GM12878 (cell line): ENCODE data around the gene SCARB1. TPM values are rescaled to one million over a fixed set of nuclear protein-coding genes. Genes with fewer than 3 reads are reported as not detected.

Source experiments
- MEF2B ChIP-seq: fragments of 450-650 bp; IDR thresholded peaks from 2 replicates; pipeline ENCODE4 v1.6.1; 2018; ENCODE audit warnings: mild to moderate bottlenecking, moderate library complexity; ENCODE audit not compliant: partially characterized antibody, poor library complexity, severe bottlenecking
- SUPT20H ChIP-seq: IDR thresholded peaks from 2 replicates; pipeline ENCODE4 v1.6.1; 2011; ENCODE audit warnings: low read depth, mild to moderate bottlenecking, low read length, moderate library complexity, borderline replicate concordance; ENCODE audit not compliant: control insufficient read depth
- TCF3 ChIP-seq: IDR thresholded peaks from 2 replicates; pipeline ENCODE4 v1.6.1; 2012; ENCODE audit warnings: low read depth, mild to moderate bottlenecking, low read length, borderline replicate concordance; ENCODE audit not compliant: insufficient read depth
- polyA plus RNA-seq, 11 experiments: library from polyadenylated mRNA; depleted of rRNA in 4 of 11; unstranded in 6 of 11; stranded (reverse) in 5 of 11; fragments of >200 nt; fragmentation: Nextera tagmentation in 4 of 11; fragmentation: Illumina TruSeq in 1 of 11; extraction: Ambion mirVana in 4 of 11; extraction: Trizol in 1 of 11; gene quantifications; 1 replicate in 1 of 11; 2 replicates in 10 of 11; pipeline versions ENCODE4 v1.2.1 to v1.2.3, GENCODE V29; 2011 to 2016; ENCODE audit warnings: inconsistent platforms in 2 of 11, missing spikeins in 2 of 11, low read depth in 1 of 11
- total RNA-seq, 4 experiments: library from RNA; depleted of rRNA in 3 of 4; stranded (reverse); fragments of >200 nt in 3 of 4; fragmentation: Illumina TruSeq in 1 of 4; extraction: Trizol in 1 of 4; gene quantifications; 2 replicates each; pipeline versions ENCODE4 v1.2.1 to v1.2.3, GENCODE V29; 2013 to 2021
- TF ChIP-seq, protein P1 (sequence below): IDR thresholded peaks from 2 replicates; pipeline ENCODE4 v1.6.1; 2012; ENCODE audit warnings: mild to moderate bottlenecking, low read depth, low read length
- TF ChIP-seq, protein P2 (sequence below): IDR thresholded peaks from 2 replicates; pipeline ENCODE4 v1.6.1; 2012; ENCODE audit warnings: low read depth, low read length, improper control_type of control experiment
- TF ChIP-seq, protein P3 (sequence below), 3 experiments: IDR thresholded peaks in 2 of 3; conservative IDR thresholded peaks in 1 of 3; 2 replicates each; pipeline ENCODE4 v1.5.1; 2011; ENCODE audit warnings: low read depth in 3 of 3, low read length in 3 of 3, mild to moderate bottlenecking in 3 of 3, control low read depth in 2 of 3, moderate library complexity in 2 of 3, inconsistent platforms in 1 of 3, mixed read lengths in 1 of 3; ENCODE audit not compliant: control insufficient read depth in 2 of 3, insufficient read depth in 1 of 3; ENCODE audit errors: extremely low read depth in 1 of 3
- TF ChIP-seq, protein P4 (sequence below): fragments of 450-650 bp; IDR thresholded peaks from 2 replicates; pipeline ENCODE4 v1.6.1; 2017; ENCODE audit warnings: mild to moderate bottlenecking, low read depth, inconsistent platforms; ENCODE audit not compliant: poor library complexity, severe bottlenecking
- TF ChIP-seq, protein P5 (sequence below): fragments of 450-650 bp; IDR thresholded peaks from 2 replicates; pipeline ENCODE4 v1.6.1; 2017; ENCODE audit warnings: mild to moderate bottlenecking
- TF ChIP-seq, protein P6 (sequence below): fragments of 450-650 bp; conservative IDR thresholded peaks from 2 replicates; pipeline ENCODE4 v1.6.1; 2017; ENCODE audit warnings: mild to moderate bottlenecking, moderate library complexity
- TF ChIP-seq, protein P7 (sequence below): fragments of 450-650 bp; IDR thresholded peaks from 2 replicates; pipeline ENCODE4 v1.6.1; 2017; ENCODE audit warnings: antibody characterized with exemption, mild to moderate bottlenecking, moderate library complexity

The SCARB1 gene
- total and polyA plus RNA-seq, 10 of the 15 experiments (the other 5 are each of a cell fraction or from before 2014, with no cell fraction given): 0.34 to 104 (median 63.1) TPM

DNA sequence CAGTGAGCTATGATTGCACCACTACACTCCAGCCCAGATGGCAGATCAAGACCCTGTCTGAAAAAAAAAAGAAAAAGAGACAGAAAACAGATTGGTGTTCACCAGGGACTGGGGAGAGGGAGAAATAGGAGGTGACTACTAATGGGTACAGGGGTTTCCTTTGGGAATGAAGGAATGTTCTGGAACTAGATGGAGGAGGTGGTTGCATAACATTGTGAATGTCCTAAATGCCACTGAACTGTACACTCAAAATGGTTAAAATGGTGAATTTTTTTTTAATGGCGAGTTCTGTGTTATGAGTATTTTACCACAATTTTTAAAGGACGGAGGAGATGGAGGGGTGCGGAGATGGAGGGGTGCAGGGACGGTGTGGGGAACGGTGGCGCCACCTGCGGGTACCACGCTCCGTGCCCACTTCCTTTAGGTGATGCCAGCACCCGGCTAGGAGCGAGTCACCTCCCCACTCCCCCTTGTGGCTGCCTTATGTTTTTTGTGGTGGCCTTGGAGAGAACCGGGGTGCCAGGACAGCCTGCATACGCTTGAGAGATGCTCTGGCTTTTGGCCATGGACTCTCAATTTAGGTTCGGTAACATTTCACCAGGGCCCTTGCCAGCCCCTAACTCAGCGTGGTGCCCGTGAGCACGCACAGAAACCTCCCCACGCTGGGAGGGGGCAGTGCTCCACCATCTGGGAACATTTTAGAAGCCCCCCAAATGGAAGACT is 34.7 kb upstream of the SCARB1 start (continued):
- TF ChIP-seq, protein P1, sequence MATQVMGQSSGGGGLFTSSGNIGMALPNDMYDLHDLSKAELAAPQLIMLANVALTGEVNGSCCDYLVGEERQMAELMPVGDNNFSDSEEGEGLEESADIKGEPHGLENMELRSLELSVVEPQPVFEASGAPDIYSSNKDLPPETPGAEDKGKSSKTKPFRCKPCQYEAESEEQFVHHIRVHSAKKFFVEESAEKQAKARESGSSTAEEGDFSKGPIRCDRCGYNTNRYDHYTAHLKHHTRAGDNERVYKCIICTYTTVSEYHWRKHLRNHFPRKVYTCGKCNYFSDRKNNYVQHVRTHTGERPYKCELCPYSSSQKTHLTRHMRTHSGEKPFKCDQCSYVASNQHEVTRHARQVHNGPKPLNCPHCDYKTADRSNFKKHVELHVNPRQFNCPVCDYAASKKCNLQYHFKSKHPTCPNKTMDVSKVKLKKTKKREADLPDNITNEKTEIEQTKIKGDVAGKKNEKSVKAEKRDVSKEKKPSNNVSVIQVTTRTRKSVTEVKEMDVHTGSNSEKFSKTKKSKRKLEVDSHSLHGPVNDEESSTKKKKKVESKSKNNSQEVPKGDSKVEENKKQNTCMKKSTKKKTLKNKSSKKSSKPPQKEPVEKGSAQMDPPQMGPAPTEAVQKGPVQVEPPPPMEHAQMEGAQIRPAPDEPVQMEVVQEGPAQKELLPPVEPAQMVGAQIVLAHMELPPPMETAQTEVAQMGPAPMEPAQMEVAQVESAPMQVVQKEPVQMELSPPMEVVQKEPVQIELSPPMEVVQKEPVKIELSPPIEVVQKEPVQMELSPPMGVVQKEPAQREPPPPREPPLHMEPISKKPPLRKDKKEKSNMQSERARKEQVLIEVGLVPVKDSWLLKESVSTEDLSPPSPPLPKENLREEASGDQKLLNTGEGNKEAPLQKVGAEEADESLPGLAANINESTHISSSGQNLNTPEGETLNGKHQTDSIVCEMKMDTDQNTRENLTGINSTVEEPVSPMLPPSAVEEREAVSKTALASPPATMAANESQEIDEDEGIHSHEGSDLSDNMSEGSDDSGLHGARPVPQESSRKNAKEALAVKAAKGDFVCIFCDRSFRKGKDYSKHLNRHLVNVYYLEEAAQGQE: no peak
- TF ChIP-seq, protein P2, sequence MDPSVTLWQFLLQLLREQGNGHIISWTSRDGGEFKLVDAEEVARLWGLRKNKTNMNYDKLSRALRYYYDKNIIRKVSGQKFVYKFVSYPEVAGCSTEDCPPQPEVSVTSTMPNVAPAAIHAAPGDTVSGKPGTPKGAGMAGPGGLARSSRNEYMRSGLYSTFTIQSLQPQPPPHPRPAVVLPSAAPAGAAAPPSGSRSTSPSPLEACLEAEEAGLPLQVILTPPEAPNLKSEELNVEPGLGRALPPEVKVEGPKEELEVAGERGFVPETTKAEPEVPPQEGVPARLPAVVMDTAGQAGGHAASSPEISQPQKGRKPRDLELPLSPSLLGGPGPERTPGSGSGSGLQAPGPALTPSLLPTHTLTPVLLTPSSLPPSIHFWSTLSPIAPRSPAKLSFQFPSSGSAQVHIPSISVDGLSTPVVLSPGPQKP: no peak
- no peak for TF ChIP-seq SUPT20H
- TF ChIP-seq, protein P3, sequence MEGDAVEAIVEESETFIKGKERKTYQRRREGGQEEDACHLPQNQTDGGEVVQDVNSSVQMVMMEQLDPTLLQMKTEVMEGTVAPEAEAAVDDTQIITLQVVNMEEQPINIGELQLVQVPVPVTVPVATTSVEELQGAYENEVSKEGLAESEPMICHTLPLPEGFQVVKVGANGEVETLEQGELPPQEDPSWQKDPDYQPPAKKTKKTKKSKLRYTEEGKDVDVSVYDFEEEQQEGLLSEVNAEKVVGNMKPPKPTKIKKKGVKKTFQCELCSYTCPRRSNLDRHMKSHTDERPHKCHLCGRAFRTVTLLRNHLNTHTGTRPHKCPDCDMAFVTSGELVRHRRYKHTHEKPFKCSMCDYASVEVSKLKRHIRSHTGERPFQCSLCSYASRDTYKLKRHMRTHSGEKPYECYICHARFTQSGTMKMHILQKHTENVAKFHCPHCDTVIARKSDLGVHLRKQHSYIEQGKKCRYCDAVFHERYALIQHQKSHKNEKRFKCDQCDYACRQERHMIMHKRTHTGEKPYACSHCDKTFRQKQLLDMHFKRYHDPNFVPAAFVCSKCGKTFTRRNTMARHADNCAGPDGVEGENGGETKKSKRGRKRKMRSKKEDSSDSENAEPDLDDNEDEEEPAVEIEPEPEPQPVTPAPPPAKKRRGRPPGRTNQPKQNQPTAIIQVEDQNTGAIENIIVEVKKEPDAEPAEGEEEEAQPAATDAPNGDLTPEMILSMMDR (IDR thresholded peaks at IDR 0.05 in 2 of 3, conservative IDR thresholded peaks at IDR 0.05 in 1 of 3; ENCODE audit: control insufficient read depth in 2 of 3, extremely low read depth in 1 of 3, insufficient read depth in 1 of 3, low read depth in 3 of 3, low read length in 3 of 3): peak; percentile 72 to 81 (median 78)
- TF ChIP-seq, protein P4, sequence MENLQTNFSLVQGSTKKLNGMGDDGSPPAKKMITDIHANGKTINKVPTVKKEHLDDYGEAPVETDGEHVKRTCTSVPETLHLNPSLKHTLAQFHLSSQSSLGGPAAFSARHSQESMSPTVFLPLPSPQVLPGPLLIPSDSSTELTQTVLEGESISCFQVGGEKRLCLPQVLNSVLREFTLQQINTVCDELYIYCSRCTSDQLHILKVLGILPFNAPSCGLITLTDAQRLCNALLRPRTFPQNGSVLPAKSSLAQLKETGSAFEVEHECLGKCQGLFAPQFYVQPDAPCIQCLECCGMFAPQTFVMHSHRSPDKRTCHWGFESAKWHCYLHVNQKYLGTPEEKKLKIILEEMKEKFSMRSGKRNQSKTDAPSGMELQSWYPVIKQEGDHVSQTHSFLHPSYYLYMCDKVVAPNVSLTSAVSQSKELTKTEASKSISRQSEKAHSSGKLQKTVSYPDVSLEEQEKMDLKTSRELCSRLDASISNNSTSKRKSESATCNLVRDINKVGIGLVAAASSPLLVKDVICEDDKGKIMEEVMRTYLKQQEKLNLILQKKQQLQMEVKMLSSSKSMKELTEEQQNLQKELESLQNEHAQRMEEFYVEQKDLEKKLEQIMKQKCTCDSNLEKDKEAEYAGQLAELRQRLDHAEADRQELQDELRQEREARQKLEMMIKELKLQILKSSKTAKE: no peak
- TF ChIP-seq, protein P5, sequence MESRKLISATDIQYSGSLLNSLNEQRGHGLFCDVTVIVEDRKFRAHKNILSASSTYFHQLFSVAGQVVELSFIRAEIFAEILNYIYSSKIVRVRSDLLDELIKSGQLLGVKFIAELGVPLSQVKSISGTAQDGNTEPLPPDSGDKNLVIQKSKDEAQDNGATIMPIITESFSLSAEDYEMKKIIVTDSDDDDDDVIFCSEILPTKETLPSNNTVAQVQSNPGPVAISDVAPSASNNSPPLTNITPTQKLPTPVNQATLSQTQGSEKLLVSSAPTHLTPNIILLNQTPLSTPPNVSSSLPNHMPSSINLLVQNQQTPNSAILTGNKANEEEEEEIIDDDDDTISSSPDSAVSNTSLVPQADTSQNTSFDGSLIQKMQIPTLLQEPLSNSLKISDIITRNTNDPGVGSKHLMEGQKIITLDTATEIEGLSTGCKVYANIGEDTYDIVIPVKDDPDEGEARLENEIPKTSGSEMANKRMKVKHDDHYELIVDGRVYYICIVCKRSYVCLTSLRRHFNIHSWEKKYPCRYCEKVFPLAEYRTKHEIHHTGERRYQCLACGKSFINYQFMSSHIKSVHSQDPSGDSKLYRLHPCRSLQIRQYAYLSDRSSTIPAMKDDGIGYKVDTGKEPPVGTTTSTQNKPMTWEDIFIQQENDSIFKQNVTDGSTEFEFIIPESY: no peak
- TF ChIP-seq, protein P6, sequence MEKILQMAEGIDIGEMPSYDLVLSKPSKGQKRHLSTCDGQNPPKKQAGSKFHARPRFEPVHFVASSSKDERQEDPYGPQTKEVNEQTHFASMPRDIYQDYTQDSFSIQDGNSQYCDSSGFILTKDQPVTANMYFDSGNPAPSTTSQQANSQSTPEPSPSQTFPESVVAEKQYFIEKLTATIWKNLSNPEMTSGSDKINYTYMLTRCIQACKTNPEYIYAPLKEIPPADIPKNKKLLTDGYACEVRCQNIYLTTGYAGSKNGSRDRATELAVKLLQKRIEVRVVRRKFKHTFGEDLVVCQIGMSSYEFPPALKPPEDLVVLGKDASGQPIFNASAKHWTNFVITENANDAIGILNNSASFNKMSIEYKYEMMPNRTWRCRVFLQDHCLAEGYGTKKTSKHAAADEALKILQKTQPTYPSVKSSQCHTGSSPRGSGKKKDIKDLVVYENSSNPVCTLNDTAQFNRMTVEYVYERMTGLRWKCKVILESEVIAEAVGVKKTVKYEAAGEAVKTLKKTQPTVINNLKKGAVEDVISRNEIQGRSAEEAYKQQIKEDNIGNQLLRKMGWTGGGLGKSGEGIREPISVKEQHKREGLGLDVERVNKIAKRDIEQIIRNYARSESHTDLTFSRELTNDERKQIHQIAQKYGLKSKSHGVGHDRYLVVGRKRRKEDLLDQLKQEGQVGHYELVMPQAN: no peak
- TF ChIP-seq, protein P7, sequence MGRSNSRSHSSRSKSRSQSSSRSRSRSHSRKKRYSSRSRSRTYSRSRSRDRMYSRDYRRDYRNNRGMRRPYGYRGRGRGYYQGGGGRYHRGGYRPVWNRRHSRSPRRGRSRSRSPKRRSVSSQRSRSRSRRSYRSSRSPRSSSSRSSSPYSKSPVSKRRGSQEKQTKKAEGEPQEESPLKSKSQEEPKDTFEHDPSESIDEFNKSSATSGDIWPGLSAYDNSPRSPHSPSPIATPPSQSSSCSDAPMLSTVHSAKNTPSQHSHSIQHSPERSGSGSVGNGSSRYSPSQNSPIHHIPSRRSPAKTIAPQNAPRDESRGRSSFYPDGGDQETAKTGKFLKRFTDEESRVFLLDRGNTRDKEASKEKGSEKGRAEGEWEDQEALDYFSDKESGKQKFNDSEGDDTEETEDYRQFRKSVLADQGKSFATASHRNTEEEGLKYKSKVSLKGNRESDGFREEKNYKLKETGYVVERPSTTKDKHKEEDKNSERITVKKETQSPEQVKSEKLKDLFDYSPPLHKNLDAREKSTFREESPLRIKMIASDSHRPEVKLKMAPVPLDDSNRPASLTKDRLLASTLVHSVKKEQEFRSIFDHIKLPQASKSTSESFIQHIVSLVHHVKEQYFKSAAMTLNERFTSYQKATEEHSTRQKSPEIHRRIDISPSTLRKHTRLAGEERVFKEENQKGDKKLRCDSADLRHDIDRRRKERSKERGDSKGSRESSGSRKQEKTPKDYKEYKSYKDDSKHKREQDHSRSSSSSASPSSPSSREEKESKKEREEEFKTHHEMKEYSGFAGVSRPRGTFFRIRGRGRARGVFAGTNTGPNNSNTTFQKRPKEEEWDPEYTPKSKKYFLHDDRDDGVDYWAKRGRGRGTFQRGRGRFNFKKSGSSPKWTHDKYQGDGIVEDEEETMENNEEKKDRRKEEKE: no peak
- TF ChIP-seq MEF2B: no peak
- TF ChIP-seq TCF3: no peak
